Activated T-cell treated with anti-CD3 and anti-CD28 coated beads, Interleukin-2, amount 50 U/mL, for 24 hours (primary cell): ENCODE measurements around the gene CST11.

Experiments used
- DNase-seq: peaks from one replicate; pipeline ENCODE4 v3.0.0-alpha.2; 2020
- H3K27ac Mint-ChIP-seq: 2 replicates; pipeline ENCODE4 v1.8.0; 2020; ENCODE audit warnings: mild to moderate bottlenecking, mixed read lengths
- H3K27me3 Mint-ChIP-seq: 2 replicates; pipeline ENCODE4 v1.8.0; 2020; ENCODE audit warnings: mixed read lengths
- H3K36me3 Mint-ChIP-seq: 2 replicates; pipeline ENCODE4 v1.8.0; 2020; ENCODE audit warnings: low read depth, mixed read lengths
- H3K4me1 Mint-ChIP-seq: 2 replicates; pipeline ENCODE4 v1.8.0; 2020; ENCODE audit warnings: low read depth, mixed read lengths
- H3K4me3 Mint-ChIP-seq: 2 replicates; pipeline ENCODE4 v1.8.0; 2020; ENCODE audit warnings: mild to moderate bottlenecking, moderate library complexity, mixed read lengths
- H3K9me3 Mint-ChIP-seq: 2 replicates; pipeline ENCODE4 v1.8.0; 2020; ENCODE audit warnings: mixed read lengths

The CST11 gene

DNA sequence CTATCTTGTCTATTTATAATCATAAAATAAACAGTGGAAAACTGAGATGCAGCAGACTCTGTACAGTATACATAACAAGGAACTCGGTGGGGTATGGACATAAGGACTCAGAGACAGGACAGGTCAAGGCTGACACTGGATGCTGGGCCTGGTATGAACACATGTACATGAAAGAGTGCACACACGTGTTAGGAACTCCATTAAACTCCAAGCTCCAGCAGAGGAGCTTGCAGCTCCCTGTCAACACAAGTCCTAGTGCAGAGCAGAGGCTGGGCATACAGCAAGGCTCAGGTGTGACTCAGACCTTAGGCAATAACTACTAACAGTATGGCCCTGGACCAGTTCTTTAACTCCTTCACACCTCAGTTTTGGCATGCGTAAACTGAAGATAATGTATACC is 48.5 kb downstream of the CST11 start:
- Mint-ChIP-seq H3K4me1 (peaks cover 51% of the 10 kb centered on the region), H3K27me3 (no peaks in the 10 kb centered on the region), H3K36me3 (peaks cover 39% of the 10 kb centered on the region), H3K9me3 (no peaks in the 10 kb centered on the region), H3K27ac (no peak overlapping the region), H3K4me3 (no peak overlapping the region)
- no peak for DNase-seq

DNA sequence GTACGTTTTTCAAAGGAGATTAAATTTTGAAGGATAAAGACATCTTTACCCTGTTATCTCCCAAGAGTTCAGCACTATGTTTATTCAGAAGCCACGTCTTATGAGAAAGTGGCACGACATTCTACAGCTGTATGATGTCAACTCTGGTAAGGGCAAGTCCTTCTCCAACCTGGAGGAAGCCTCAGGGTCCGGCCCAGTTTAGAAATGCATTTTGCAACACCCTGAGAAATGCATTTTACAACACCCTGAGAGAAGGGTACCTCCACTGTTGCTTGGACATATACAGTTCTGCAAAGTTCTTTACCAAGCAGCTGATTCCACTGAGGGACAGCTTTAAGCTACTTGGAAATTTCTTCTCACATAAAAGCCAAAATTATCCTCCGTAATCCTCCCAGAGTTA is 48.9 kb downstream of the CST11 start:
- Mint-ChIP-seq H3K36me3 (peaks cover 43% of the 10 kb centered on the region), H3K27me3 (no peaks in the 10 kb centered on the region), H3K4me3 (no peak overlapping the region), H3K9me3 (no peaks in the 10 kb centered on the region), H3K27ac (no peak overlapping the region), H3K4me1 (peaks cover 52% of the 10 kb centered on the region)
- DNase-seq, result no peak

DNA sequence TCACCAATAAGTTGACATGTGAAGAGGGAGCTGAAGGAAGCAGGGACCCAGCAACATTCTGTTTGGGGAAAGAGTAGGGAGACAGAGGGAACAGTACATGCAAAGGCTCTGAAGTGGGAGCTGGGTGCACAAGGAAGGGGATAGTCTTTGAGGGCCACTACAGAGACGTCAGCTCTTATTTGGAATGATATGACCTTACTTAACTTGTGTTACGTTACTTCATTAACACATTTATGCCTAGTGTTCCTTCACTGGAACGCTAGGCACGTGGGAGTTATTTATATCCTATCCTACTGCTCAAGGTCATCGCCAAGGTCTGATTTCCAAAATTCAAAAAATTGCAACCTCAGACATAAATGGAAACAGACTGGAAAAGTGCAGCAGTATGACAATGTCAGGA is 51.6 kb downstream of the CST11 start:
- Mint-ChIP-seq H3K4me3 (no peak overlapping the region), H3K27ac (no peak overlapping the region), H3K9me3 (no peaks in the 10 kb centered on the region), H3K36me3 (peaks cover 54% of the 10 kb centered on the region), H3K27me3 (no peaks in the 10 kb centered on the region), H3K4me1 (peaks cover 43% of the 10 kb centered on the region)
- no peak for DNase-seq
